Mesenchymal stem cell (in vitro differentiated cells and primary cell): ENCODE measurements around the gene DISC1.

Experiments used
- DNase-seq: peaks from one replicate; pipeline ENCODE4 v3.0.0-alpha.2; 2013
- H2AFZ ChIP-seq: one replicate; pipeline ENCODE4 v1.6.1; 2013; ENCODE audit warnings: low read depth, mild to moderate bottlenecking, control low read depth, inconsistent platforms, low read length, moderate library complexity
- H2AK5ac ChIP-seq: 2 replicates; pipeline ENCODE4 v1.6.1; 2013; ENCODE audit warnings: low read length, moderate library complexity, mild to moderate bottlenecking, inconsistent platforms; ENCODE audit not compliant: severe bottlenecking
- H2BK120ac ChIP-seq: one replicate; pipeline ENCODE4 v1.6.1; 2013; ENCODE audit warnings: low read depth, mild to moderate bottlenecking, inconsistent platforms, low read length, moderate library complexity
- H2BK12ac ChIP-seq, 2 experiments: one replicate each; pipeline ENCODE4 v1.6.1; 2013; ENCODE audit warnings: inconsistent platforms in 2 of 2, low read length in 2 of 2, mild to moderate bottlenecking in 2 of 2, moderate library complexity in 2 of 2, control low read depth in 1 of 2
- H2BK15ac ChIP-seq: one replicate; pipeline ENCODE4 v1.6.1; 2013; ENCODE audit warnings: mild to moderate bottlenecking, low read depth, inconsistent platforms; ENCODE audit not compliant: poor library complexity, severe bottlenecking
- H2BK5ac ChIP-seq: 2 replicates; pipeline ENCODE4 v1.6.1; 2013; ENCODE audit warnings: low read depth, mild to moderate bottlenecking, low read length, control low read depth, inconsistent platforms; ENCODE audit not compliant: poor library complexity, severe bottlenecking
- H3K14ac ChIP-seq, 2 experiments: one replicate each; pipeline ENCODE4 v1.6.1; 2013; ENCODE audit warnings: inconsistent platforms in 2 of 2, low read length in 2 of 2, control low read depth in 1 of 2, mild to moderate bottlenecking in 1 of 2, moderate library complexity in 1 of 2
- H3K18ac ChIP-seq, 2 experiments: one replicate each; pipeline ENCODE4 v1.6.1; 2013; ENCODE audit warnings: inconsistent platforms in 2 of 2, low read length in 2 of 2, control low read depth in 1 of 2, low read depth in 1 of 2, mild to moderate bottlenecking in 1 of 2
- H3K23ac ChIP-seq, 2 experiments: one replicate each; pipeline ENCODE4 v1.6.1; 2013; ENCODE audit warnings: inconsistent platforms in 2 of 2, low read length in 2 of 2, mild to moderate bottlenecking in 2 of 2, moderate library complexity in 2 of 2, control low read depth in 1 of 2
- H3K27ac ChIP-seq: 2 replicates; pipeline ENCODE4 v1.5.1; 2013; ENCODE audit warnings: mild to moderate bottlenecking, moderate library complexity, low read length, control low read depth, inconsistent platforms; ENCODE audit not compliant: poor library complexity, severe bottlenecking
- H3K27me3 ChIP-seq, 2 experiments: 2 replicates each; pipeline versions ENCODE4 v1.6.1 to v1.7.0; 2013; ENCODE audit warnings: low read length in 2 of 2, mild to moderate bottlenecking in 2 of 2, moderate library complexity in 2 of 2, control low read depth in 1 of 2, inconsistent platforms in 1 of 2; ENCODE audit not compliant: control insufficient read depth in 1 of 2, insufficient read depth in 1 of 2
- H3K36me3 ChIP-seq, 2 experiments: 2 replicates each; pipeline versions ENCODE4 v1.6.1 to v1.7.0; 2013; ENCODE audit warnings: low read length in 2 of 2, control low read depth in 1 of 2, inconsistent platforms in 1 of 2, low read depth in 1 of 2, mild to moderate bottlenecking in 1 of 2; ENCODE audit not compliant: insufficient read depth in 2 of 2, control insufficient read depth in 1 of 2
- H3K4ac ChIP-seq, 2 experiments: one replicate each; pipeline ENCODE4 v1.6.1; 2013; ENCODE audit warnings: inconsistent platforms in 2 of 2, low read length in 2 of 2, mild to moderate bottlenecking in 2 of 2, moderate library complexity in 2 of 2, control low read depth in 1 of 2, low read depth in 1 of 2
- H3K4me1 ChIP-seq: 2 replicates; pipeline ENCODE4 v1.6.1; 2013; ENCODE audit warnings: low read depth, low read length, control low read depth; ENCODE audit not compliant: control insufficient read depth, insufficient read depth
- H3K4me2 ChIP-seq: 2 replicates; pipeline ENCODE4 v1.6.1; 2013; ENCODE audit warnings: low read length, mild to moderate bottlenecking, inconsistent platforms; ENCODE audit not compliant: poor library complexity, severe bottlenecking
- H3K4me3 ChIP-seq, 2 experiments: 2 replicates each; pipeline versions ENCODE4 v1.5.1 to v1.7.0; 2013; ENCODE audit warnings: low read length in 2 of 2, mild to moderate bottlenecking in 2 of 2, control low read depth in 1 of 2, low read depth in 1 of 2; ENCODE audit not compliant: insufficient read depth in 1 of 2
- H3K79me1 ChIP-seq: replicated peaks from 2 replicates; pipeline ENCODE4 v1.6.1; 2013; ENCODE audit warnings: mild to moderate bottlenecking, control low read depth, low read length, inconsistent platforms; ENCODE audit not compliant: poor library complexity, severe bottlenecking
- H3K9ac ChIP-seq: 2 replicates; pipeline ENCODE4 v1.7.0; 2013; ENCODE audit warnings: mild to moderate bottlenecking, low read length, moderate library complexity
- H3K9me3 ChIP-seq: 2 replicates; pipeline ENCODE4 v1.7.0; 2013; ENCODE audit warnings: mild to moderate bottlenecking, low read length; ENCODE audit not compliant: control insufficient read depth
- H4K8ac ChIP-seq: one replicate; pipeline ENCODE4 v1.6.1; 2013; ENCODE audit warnings: inconsistent platforms, mild to moderate bottlenecking, low read length, moderate library complexity
- H4K91ac ChIP-seq: one replicate; pipeline ENCODE4 v1.6.1; 2013; ENCODE audit warnings: mild to moderate bottlenecking, low read length, inconsistent platforms
- WGBS: methylation state at CpG from one replicate; pipeline ENCODE4 v1.1.7; 2013; ENCODE audit warnings: mixed read lengths; 5-methylcytosine and 5-hydroxymethylcytosine counted together

DISC1 gene

DNA sequence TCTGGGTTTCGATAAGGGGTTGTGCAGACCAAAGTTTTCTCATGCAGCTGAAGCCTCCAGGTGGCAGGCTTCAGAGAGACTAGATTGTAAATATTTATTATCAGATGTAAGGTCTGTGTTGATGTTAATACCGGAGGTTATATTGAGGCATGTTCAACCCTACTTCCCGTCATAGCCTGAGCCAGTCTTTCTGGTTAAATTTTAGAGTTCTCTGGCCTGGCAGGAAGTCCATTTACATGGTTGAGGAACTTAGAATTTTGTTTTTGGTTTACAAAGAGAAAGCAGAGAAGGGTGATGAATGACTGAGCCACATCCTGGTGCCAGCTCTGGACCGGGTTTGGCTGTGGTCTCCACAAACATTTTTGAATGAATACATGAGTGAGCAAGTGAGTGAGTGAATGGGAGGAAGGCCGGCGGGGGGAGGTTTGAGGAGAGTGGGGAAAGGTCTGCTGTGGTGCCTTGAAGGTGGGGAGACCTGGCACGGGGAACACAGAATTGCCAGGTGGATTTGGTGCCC is 218.5 kb downstream of the DISC1 start:
- WGBS: 52% methylated on average over 7 of the region's 7 CpGs
- peak overlapping the region; percentile 21 to 92 for H2BK12ac ChIP-seq
- H3K4me3 ChIP-seq: no peak overlapping the region
- no peak overlapping the region for H3K9ac ChIP-seq
- no peak overlapping the region for H3K4me2 ChIP-seq
- H4K8ac ChIP-seq: peak overlapping the region; percentile 45
- H2BK120ac ChIP-seq: no peak overlapping the region
- H2AK5ac ChIP-seq: peak overlapping the region; percentile 11
- H3K4me1 ChIP-seq: peaks cover 20% of the 10 kb centered on the region
- no peak overlapping the region for H3K14ac ChIP-seq
- H3K18ac ChIP-seq: peak overlapping the region; percentile 34 to 49
- peak overlapping the region; percentile 34 for H2BK15ac ChIP-seq
- peak overlapping the region; percentile 36 for H2BK5ac ChIP-seq
- H3K9me3 ChIP-seq: no peaks in the 10 kb centered on the region
- H3K4ac ChIP-seq: peak overlapping the region in 1 of 2 experiments; percentile 62
- H3K79me1 ChIP-seq: peaks cover 18% of the 10 kb centered on the region
- no peaks in the 10 kb centered on the region for H3K36me3 ChIP-seq
- H3K27ac ChIP-seq: peak overlapping the region; percentile 71
- no peak overlapping the region for H3K23ac ChIP-seq
- no peak overlapping the region for H2AFZ ChIP-seq
- H4K91ac ChIP-seq: peak overlapping the region; percentile 76
- DNase-seq: peak; percentile 70
- H3K27me3 ChIP-seq: no peaks in the 10 kb centered on the region

- WGBS: 99% methylated on average over 7 of the region's 7 CpGs
- no peak overlapping the region for H2AFZ ChIP-seq
- H4K91ac ChIP-seq: no peak overlapping the region
Measured at GRCh38 chr1:231847612-231848397, 221.2 kb downstream of the DISC1 start.

DNA sequence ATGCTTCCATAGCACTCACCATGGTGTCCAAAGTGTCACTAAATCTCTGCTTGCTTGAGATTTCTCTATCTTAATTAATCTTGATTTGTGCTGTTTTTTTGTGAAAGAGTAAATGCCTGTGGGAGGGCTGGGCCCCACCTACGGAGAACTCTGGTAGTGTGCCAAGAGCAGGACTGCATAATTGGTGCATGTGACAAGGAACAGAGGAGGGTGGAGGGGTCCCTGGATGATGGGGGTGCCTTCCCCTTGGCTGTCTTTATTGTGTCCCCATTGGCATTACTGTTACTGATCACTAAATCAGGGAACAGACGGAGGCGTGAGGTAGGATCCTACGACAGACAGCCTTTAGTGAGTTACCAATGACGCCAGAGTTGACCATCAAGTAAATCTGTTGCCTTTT is 223.4 kb downstream of the DISC1 start:
- no peak overlapping the region for H3K4me2 ChIP-seq
- H2BK12ac ChIP-seq: no peak overlapping the region
- 91% methylated on average over 5 of the region's 5 CpGs for WGBS

More at GRCh38 chr1:231847612-231848397, 221.2 kb downstream of the DISC1 start:
- Histone ChIP-seq H2BK5ac (no peak overlapping the region), H3K9me3 (no peaks in the 10 kb centered on the region), H2BK12ac (no peak overlapping the region), H2AK5ac (no peak overlapping the region), H3K36me3 (peaks cover 0 to 5% of the 10 kb centered on the region in 2 experiments), H3K27me3 (no peaks in the 10 kb centered on the region), H2BK15ac (no peak overlapping the region), H3K79me1 (peaks cover 28% of the 10 kb centered on the region), H3K4me2 (no peak overlapping the region), H3K14ac (no peak overlapping the region), H3K4ac (no peak overlapping the region), H3K18ac (no peak overlapping the region), H3K23ac (no peak overlapping the region), H3K9ac (no peak overlapping the region), H4K8ac (no peak overlapping the region), H3K4me3 (no peak overlapping the region), H2BK120ac (no peak overlapping the region), H3K4me1 (peaks cover 12% of the 10 kb centered on the region), H3K27ac (no peak overlapping the region)
- DNase-seq: no peak

GRCh38 chr1:231850786-231851185 is 224.2 kb downstream of the DISC1 start:
- Histone ChIP-seq H3K27me3 (no peaks in the 10 kb centered on the region), H3K14ac (no peak overlapping the region), H3K36me3 (peaks cover 0 to 5% of the 10 kb centered on the region in 2 experiments), H2BK5ac (no peak overlapping the region), H3K18ac (peak overlapping the region in 1 of 2 experiments; percentile 6), H2AK5ac (no peak overlapping the region), H2AFZ (no peak overlapping the region), H2BK120ac (no peak overlapping the region), H3K9ac (no peak overlapping the region), H3K4me1 (no peaks in the 10 kb centered on the region), H4K8ac (no peak overlapping the region), H3K4me3 (no peak overlapping the region), H2BK12ac (no peak overlapping the region), H4K91ac (no peak overlapping the region), H3K9me3 (no peaks in the 10 kb centered on the region), H3K23ac (no peak overlapping the region), H3K4ac (no peak overlapping the region), H3K79me1 (peaks cover 20% of the 10 kb centered on the region), H2BK15ac (no peak overlapping the region), H3K27ac (no peak overlapping the region), H3K4me2 (no peak overlapping the region)
- DNase-seq: no peak
- WGBS: 93% methylated on average over 3 of the region's 5 CpGs

More for the DNA sequence above, 223.4 kb downstream of the DISC1 start:
- H3K36me3 ChIP-seq: peaks cover 0 to 5% of the 10 kb centered on the region in 2 experiments
- no peak overlapping the region for H2AK5ac ChIP-seq
- H3K4me3 ChIP-seq: no peak overlapping the region
- H3K79me1 ChIP-seq: peaks cover 20% of the 10 kb centered on the region
- H2BK15ac ChIP-seq: no peak overlapping the region
- H3K18ac ChIP-seq: no peak overlapping the region
- no peak overlapping the region for H2BK5ac ChIP-seq
- no peak overlapping the region for H3K9ac ChIP-seq
- no peak overlapping the region for H3K27ac ChIP-seq
- H3K23ac ChIP-seq: no peak overlapping the region
- no peak overlapping the region for H3K4ac ChIP-seq
- no peak overlapping the region for H4K8ac ChIP-seq
- H4K91ac ChIP-seq: no peak overlapping the region
- no peak overlapping the region for H3K14ac ChIP-seq
- no peak for DNase-seq
- no peak overlapping the region for H2BK120ac ChIP-seq
- no peak overlapping the region for H2AFZ ChIP-seq
- H3K4me1 ChIP-seq: peaks cover 6% of the 10 kb centered on the region
- no peaks in the 10 kb centered on the region for H3K27me3 ChIP-seq
- no peaks in the 10 kb centered on the region for H3K9me3 ChIP-seq
